ENCODE results near the gene H2BK1.
A peak's percentile ranks its signal among the peaks of the same experiment; 100 is the strongest.

The H2BK1 gene

GRCh38 chr7:151226560-151226874, 16.2 kb upstream of the H2BK1 start:
- H3K9ac ChIP-seq (ENCODE audit: low read length): peak overlapping the region; percentile 77
- H3K9me2 ChIP-seq (ENCODE audit: low read depth, low read length): no peaks in the 10 kb centered on the region
- no peak overlapping the region for H3K27ac ChIP-seq (ENCODE audit: low read depth, low read length, poor library complexity, severe bottlenecking)

GRCh38 chr7:151225948-151226510, 15.7 kb upstream of the H2BK1 start:
- TF ChIP-seq EZH2 (IDR thresholded peaks at IDR 0.05; ENCODE audit: borderline replicate concordance, low read length) (no peak), CTCF (IDR thresholded peaks at IDR 0.05; ENCODE audit: low read length) (no peak)
- no peak overlapping the region for H2AFZ ChIP-seq (ENCODE audit: low read length)
- H3K27me3 ChIP-seq (ENCODE audit: insufficient read depth, low read length): no peaks in the 10 kb centered on the region
- H3K4me1 ChIP-seq (ENCODE audit: insufficient read depth, low read length, severe bottlenecking): peaks cover 22% of the 10 kb centered on the region
- no peak overlapping the region for H3K27ac ChIP-seq (ENCODE audit: low read depth, low read length, poor library complexity, severe bottlenecking)
- no peaks in the 10 kb centered on the region for H3F3A ChIP-seq (ENCODE audit: insufficient read depth, low read length)
- peaks cover 46% of the 10 kb centered on the region for H3K36me3 ChIP-seq (ENCODE audit: insufficient read depth, low read length)
- peak overlapping the region; percentile 73 for H3K4me3 ChIP-seq (ENCODE audit: low read depth, low read length, poor library complexity, severe bottlenecking)
- H3K4me2 ChIP-seq (ENCODE audit: low read length): peak overlapping the region; percentile 87
- no peaks in the 10 kb centered on the region for H3K9me2 ChIP-seq (ENCODE audit: low read depth, low read length)
- peak overlapping the region; percentile 77 for H3K9ac ChIP-seq (ENCODE audit: low read length)
- H4K20me1 ChIP-seq (ENCODE audit: insufficient read depth, low read length): no peaks in the 10 kb centered on the region
- no peaks in the 10 kb centered on the region for H3K9me3 ChIP-seq (ENCODE audit: low read length)
- H3K79me2 ChIP-seq (ENCODE audit: insufficient read depth, low read length): peaks cover 12% of the 10 kb centered on the region

More at GRCh38 chr7:151226560-151226874, 16.2 kb upstream of the H2BK1 start:
- TF ChIP-seq EZH2 (IDR thresholded peaks at IDR 0.05; ENCODE audit: borderline replicate concordance, low read length) (no peak), CTCF (IDR thresholded peaks at IDR 0.05; ENCODE audit: low read length) (no peak)
- H3K36me3 ChIP-seq (ENCODE audit: insufficient read depth, low read length): peaks cover 43% of the 10 kb centered on the region
- peak overlapping the region; percentile 73 for H3K4me3 ChIP-seq (ENCODE audit: low read depth, low read length, poor library complexity, severe bottlenecking)
- H2AFZ ChIP-seq (ENCODE audit: low read length): no peak overlapping the region
- H3K4me1 ChIP-seq (ENCODE audit: insufficient read depth, low read length, severe bottlenecking): peaks cover 26% of the 10 kb centered on the region
- no peaks in the 10 kb centered on the region for H4K20me1 ChIP-seq (ENCODE audit: insufficient read depth, low read length)
- peaks cover 12% of the 10 kb centered on the region for H3K79me2 ChIP-seq (ENCODE audit: insufficient read depth, low read length)
- H3K9me3 ChIP-seq (ENCODE audit: low read length): no peaks in the 10 kb centered on the region
- H3K27me3 ChIP-seq (ENCODE audit: insufficient read depth, low read length): no peaks in the 10 kb centered on the region
- no peaks in the 10 kb centered on the region for H3F3A ChIP-seq (ENCODE audit: insufficient read depth, low read length)
- H3K4me2 ChIP-seq (ENCODE audit: low read length): peak overlapping the region; percentile 87

GRCh38 chr7:151223728-151224127, 13.4 kb upstream of the H2BK1 start:
- H2AFZ ChIP-seq (ENCODE audit: low read length): no peak overlapping the region
- peaks cover 12% of the 10 kb centered on the region for H3K79me2 ChIP-seq (ENCODE audit: insufficient read depth, low read length)
- no peaks in the 10 kb centered on the region for H4K20me1 ChIP-seq (ENCODE audit: insufficient read depth, low read length)
- H3K9ac ChIP-seq (ENCODE audit: low read length): no peak overlapping the region
- no peak overlapping the region for H3K4me2 ChIP-seq (ENCODE audit: low read length)
- no peaks in the 10 kb centered on the region for H3F3A ChIP-seq (ENCODE audit: insufficient read depth, low read length)
- H3K9me3 ChIP-seq (ENCODE audit: low read length): no peaks in the 10 kb centered on the region
- TF ChIP-seq EZH2 (IDR thresholded peaks at IDR 0.05; ENCODE audit: borderline replicate concordance, low read length): no peak
- no peak for TF ChIP-seq CTCF (IDR thresholded peaks at IDR 0.05; ENCODE audit: low read length)
- peaks cover 22% of the 10 kb centered on the region for H3K4me1 ChIP-seq (ENCODE audit: insufficient read depth, low read length, severe bottlenecking)
- no peaks in the 10 kb centered on the region for H3K27me3 ChIP-seq (ENCODE audit: insufficient read depth, low read length)
- peaks cover 69% of the 10 kb centered on the region for H3K36me3 ChIP-seq (ENCODE audit: insufficient read depth, low read length)
- no peak overlapping the region for H3K4me3 ChIP-seq (ENCODE audit: low read depth, low read length, poor library complexity, severe bottlenecking)
- no peak overlapping the region for H3K27ac ChIP-seq (ENCODE audit: low read depth, low read length, poor library complexity, severe bottlenecking)
- no peaks in the 10 kb centered on the region for H3K9me2 ChIP-seq (ENCODE audit: low read depth, low read length)
